Sigmoid colon (tissue), 4 donors: ENCODE data around the gene CLEC16A.

Source experiments
- EP300 ChIP-seq, 4 donors: sonication (generic); formaldehyde crosslinking; IDR thresholded peaks; one replicate each; pipeline ENCODE4 v1.6.1; 2017; ENCODE audit warnings: antibody characterized with exemption in 4 of 4
- POLR2A ChIP-seq, 2 donors: fragments of 450-650 bp; IDR thresholded peaks; one replicate each; pipeline ENCODE4 v1.6.1; 2016; ENCODE audit warnings: antibody characterized with exemption in 2 of 2, mild to moderate bottlenecking in 2 of 2, moderate library complexity in 2 of 2
- TF ChIP-seq, protein P1 (sequence below), 4 experiments: fragments of 450-650 bp in 3 of 4; fragments of 200-600 bp in 1 of 4; IDR thresholded peaks; one replicate each; pipeline ENCODE4 v1.5.1; 2016 to 2019; ENCODE audit warnings: antibody characterized with exemption in 4 of 4, mild to moderate bottlenecking in 3 of 4, moderate library complexity in 2 of 4

DNA sequence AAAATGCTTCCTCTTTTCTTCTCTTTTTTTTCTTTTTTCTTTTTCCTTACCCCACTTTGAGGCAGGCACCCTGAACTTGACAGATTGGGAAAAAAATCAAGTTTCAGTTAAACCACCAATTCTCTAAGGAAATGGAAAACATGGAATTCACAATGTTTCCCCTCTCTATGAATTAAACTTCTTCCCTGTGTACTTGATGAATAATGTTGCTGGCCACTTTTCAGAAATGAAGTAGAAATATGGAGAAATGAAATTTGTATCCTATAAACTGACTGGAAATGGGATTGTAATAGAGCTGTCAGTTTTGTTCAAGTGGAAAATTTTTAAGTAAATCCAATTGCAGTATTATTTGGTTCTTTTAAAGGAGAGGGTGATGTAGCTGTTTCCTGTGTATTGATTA is 129.8 kb downstream of the CLEC16A start:
- TF ChIP-seq, protein P1, sequence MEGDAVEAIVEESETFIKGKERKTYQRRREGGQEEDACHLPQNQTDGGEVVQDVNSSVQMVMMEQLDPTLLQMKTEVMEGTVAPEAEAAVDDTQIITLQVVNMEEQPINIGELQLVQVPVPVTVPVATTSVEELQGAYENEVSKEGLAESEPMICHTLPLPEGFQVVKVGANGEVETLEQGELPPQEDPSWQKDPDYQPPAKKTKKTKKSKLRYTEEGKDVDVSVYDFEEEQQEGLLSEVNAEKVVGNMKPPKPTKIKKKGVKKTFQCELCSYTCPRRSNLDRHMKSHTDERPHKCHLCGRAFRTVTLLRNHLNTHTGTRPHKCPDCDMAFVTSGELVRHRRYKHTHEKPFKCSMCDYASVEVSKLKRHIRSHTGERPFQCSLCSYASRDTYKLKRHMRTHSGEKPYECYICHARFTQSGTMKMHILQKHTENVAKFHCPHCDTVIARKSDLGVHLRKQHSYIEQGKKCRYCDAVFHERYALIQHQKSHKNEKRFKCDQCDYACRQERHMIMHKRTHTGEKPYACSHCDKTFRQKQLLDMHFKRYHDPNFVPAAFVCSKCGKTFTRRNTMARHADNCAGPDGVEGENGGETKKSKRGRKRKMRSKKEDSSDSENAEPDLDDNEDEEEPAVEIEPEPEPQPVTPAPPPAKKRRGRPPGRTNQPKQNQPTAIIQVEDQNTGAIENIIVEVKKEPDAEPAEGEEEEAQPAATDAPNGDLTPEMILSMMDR (IDR thresholded peaks at IDR 0.05) = no peak
- TF ChIP-seq EP300 (IDR thresholded peaks at IDR 0.05) = no peak
- no peak for TF ChIP-seq POLR2A (IDR thresholded peaks at IDR 0.05)
